AG09319 (cell line): ENCODE data around the gene HS3ST4.

ENCODE experiments used
- DNase-seq: peaks from one replicate; pipeline ENCODE4 v3.0.0-alpha.2; 2010; ENCODE audit warnings: low read depth; ENCODE audit errors: extremely low read depth
- CTCF ChIP-seq: IDR thresholded peaks from 2 replicates; pipeline ENCODE4 v1.5.1; 2011; ENCODE audit warnings: low read depth, mild to moderate bottlenecking, inconsistent platforms, low read length, moderate library complexity

HS3ST4 gene

DNA sequence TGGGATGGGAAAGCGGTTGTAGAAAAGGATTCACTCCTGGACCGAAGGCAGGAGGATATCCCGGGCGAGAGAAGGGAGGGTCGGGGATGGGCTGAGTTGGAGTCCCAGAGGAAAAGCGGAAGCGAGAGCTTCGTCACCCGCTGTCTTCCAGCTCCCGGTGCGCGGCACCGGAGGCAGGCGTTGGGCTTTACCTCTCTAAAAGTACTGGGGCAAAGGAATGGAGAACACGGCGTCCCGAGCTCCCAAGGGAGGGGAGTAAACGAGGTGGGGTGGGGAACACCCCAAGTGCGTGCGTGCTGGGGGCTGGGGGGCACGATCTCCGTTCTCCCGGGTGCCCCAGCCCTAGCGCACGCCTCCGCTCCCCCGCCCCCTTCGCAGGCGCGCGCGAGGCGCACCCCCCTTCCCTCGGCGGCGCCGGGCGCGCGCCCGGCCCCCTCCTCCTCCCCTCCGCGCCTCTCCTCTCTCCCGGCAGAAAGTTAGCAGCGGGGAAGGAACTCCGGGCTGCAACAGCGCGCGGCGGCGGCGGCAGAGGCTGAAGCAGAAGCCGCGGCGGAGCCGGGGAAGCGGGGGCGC lies at the start of gene HS3ST4:
Gene HS3ST4 (plus strand): TSS at position 441 of the 573 bp plus-strand sequence.
- TF ChIP-seq CTCF: no peak
- DNase-seq: no peak

GRCh38 chr16:25643633-25644032 lies 48.1 kb upstream of the HS3ST4 start:
- TF ChIP-seq CTCF: no peak
- DNase-seq: no peak

DNA sequence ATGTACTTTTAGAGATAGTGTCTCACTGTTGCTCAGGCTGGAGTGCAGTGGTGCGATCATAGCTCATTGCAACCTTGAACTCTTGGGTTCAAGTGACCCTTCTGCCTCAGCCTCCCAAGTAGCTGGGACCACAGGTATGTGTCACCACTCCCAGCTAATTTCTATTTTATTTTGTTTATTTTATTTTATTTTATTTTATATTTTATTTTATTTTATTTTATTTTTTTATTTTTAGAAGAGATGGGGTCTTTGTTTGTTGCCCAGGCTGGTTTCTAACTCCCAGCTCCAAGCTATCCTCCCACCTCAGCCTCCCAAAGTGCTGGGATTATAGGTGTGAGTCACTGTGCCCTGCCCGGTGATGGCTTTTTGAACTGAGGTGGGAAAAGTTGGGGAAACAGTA lies 35.1 kb upstream of the HS3ST4 start:
- TF ChIP-seq CTCF: no peak
- DNase-seq: no peak

DNA sequence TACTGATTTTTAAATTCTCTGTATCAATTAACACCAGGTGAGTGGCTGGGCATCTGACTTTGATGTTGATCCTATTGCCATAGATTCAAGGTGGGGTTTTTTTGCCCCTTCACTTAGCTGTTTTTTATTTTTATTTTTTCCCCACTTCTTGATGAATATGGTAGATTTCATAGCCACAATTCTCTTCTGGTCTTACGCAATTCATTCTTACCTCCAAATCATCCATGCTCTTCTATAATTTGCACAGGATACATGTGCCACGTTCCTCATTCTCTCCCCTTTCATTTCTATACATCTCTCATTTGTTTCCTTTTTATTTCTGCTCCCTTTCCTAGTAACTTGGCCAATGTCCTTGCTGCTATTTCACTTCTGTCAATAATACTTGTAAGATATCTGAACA lies 14.9 kb upstream of the HS3ST4 start:
- DNase-seq: no peak
- TF ChIP-seq CTCF: no peak

DNA sequence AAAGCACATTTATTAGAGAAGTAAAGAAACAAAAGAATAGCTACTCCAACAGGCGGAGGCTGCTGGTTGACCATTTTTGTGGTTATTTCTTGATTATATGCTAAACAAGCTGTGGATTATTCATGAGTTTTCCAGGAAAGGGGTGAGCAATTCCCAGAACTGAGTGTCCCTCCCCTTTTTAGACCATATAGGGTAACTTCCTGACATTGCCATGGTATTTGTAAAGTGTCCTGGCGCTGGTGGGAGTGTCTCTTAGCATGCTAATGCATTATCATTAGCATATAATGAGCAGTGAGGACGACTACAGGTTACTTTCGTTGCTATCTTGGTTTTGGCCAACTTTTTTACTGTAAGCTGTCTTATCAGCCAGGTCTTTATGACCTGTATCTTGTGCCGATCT lies 12.2 kb upstream of the HS3ST4 start:
- no peak for DNase-seq
- TF ChIP-seq CTCF: no peak

GRCh38 chr16:25689137-25689836 lies 2.5 kb upstream of the HS3ST4 start:
- no peak for TF ChIP-seq CTCF
- DNase-seq: no peak

- no peak for TF ChIP-seq CTCF
- DNase-seq: no peak
These were observed 1.1 kb upstream of the HS3ST4 start for GRCh38 chr16:25690552-25691143.
